Spleen (tissue), 7 donors: Measurements from ENCODE around the gene PCDH19.

ENCODE experiments used
- POLR2AphosphoS5 ChIP-seq, 3 donors: sonication (generic); formaldehyde crosslinking; IDR thresholded peaks; one replicate each; pipeline ENCODE4 v1.5.1; 2017; ENCODE audit warnings: antibody characterized with exemption in 3 of 3
- TF ChIP-seq, protein P1 (sequence below), 11 experiments: fragments of 200-600 bp in 7 of 11; fragments of 450-650 bp in 4 of 11; sonication (generic) in 4 of 11; IDR thresholded peaks in 8 of 11; conservative IDR thresholded peaks in 3 of 11; 1 replicate in 7 of 11; 2 replicates in 4 of 11; pipeline versions ENCODE4 v1.4.0 to v1.8.0; 2016 to 2021; ENCODE audit warnings: antibody characterized with exemption in 11 of 11, inconsistent platforms in 4 of 11, mild to moderate bottlenecking in 1 of 11
- donor health status: DM: no; HTN: no; CAD: no; lungs with moderate emphysema.
- donor health status: DM: no; HTN: no; CAD: no.
- donor health status: DM: no; HTN: no; CAD: no.

DNA sequence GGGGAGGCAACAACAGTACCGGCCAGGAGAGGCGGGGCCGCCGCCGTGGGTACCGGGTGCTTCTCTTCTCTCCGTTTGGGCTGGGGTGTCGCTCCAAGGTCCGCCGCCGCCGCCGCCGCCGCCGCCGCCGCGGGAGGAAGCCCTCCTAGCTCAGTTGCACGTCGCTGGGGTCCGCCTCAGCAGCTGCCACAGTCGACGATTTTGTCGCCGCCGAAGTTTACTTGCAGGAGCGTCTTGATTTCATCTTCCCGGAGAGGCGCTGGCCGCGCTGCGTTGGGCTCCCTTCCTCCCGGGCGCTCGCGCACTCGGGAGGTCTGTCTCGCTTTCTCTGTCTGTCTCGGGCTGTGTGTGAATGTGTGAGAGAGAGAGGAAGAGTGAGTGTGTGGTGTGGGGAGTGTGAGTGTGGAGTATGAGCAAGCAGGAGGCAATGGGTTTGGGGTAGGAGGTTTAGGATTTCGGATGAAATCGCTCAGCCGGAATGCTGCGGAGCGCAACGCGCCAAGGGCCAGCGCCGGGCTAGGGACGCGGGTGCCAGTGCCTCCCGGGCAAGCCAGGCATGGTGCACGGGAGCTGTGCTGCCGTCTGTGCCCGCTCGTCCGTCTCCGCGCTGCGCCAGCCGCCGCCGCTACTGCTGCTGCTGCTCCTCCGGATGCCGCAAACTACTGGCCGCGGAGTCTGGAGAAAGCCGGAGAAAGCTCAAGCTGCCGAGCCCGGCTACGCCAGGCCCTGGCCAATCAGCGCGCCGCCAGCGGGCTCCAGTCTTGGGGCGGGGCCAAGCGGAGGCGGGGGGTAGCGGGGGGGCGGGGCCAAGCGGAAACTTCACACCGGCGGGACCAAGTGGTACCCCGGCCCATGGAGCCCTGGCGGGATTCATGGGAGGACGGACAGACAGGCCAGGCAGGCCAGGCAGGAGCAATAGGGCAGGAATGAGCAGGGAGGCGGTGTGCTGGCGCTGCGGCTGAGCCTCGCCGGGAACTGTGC is at the start of gene PCDH19:
- TF ChIP-seq, protein P1, sequence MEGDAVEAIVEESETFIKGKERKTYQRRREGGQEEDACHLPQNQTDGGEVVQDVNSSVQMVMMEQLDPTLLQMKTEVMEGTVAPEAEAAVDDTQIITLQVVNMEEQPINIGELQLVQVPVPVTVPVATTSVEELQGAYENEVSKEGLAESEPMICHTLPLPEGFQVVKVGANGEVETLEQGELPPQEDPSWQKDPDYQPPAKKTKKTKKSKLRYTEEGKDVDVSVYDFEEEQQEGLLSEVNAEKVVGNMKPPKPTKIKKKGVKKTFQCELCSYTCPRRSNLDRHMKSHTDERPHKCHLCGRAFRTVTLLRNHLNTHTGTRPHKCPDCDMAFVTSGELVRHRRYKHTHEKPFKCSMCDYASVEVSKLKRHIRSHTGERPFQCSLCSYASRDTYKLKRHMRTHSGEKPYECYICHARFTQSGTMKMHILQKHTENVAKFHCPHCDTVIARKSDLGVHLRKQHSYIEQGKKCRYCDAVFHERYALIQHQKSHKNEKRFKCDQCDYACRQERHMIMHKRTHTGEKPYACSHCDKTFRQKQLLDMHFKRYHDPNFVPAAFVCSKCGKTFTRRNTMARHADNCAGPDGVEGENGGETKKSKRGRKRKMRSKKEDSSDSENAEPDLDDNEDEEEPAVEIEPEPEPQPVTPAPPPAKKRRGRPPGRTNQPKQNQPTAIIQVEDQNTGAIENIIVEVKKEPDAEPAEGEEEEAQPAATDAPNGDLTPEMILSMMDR (IDR thresholded peaks at IDR 0.05 in 8 of 11, conservative IDR thresholded peaks at IDR 0.05 in 3 of 11) = no peak
- peak; percentile 10 to 67 (median 63) for TF ChIP-seq POLR2AphosphoS5 (IDR thresholded peaks at IDR 0.05)
